Inflammatory macrophage treated with lipopolysaccharide for 1 hour (primary cell): ENCODE data around the gene PITX3.

Experiments
- DNase-seq, 2 donors: peaks; one replicate each; pipeline ENCODE4 v3.0.0-alpha.2; 2020 to 2022

The PITX3 gene

GRCh38 chr10:102241444-102242117 is at the start of gene PITX3:
Gene PITX3 (minus strand): TSS chr10:102241512. CDS start chr10:102232080, 9,432 bp downstream.
- DNase-seq: peak; percentile 89 to 94

GRCh38 chr10:102289840-102290239 is 48.5 kb upstream of the PITX3 start:
- DNase-seq: no peak

DNA sequence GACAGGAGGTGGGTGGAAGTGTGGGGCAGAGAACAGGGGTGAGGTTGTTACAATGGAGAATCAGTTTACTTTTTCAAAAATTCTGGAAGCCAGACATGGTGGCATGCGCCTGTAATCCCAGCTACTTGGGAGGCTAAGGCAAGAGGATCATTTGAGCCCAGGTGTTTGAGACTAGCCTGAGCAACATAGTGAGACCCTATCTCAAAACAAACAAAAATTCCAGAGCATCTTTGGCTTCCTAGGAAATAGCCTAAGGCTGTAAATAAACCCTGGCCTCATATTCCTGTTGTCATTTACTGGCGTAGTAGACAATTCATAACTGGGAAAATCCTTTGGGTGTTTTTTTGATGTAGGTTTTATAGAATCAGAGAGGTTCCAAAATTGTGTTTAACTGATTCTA is 48.0 kb upstream of the PITX3 start:
- DNase-seq: no peak

- DNase-seq: no peak
Measured at GRCh38 chr10:102287991-102288390, 46.7 kb upstream of the PITX3 start.

GRCh38 chr10:102287538-102287937 is 46.2 kb upstream of the PITX3 start:
- DNase-seq: no peak

GRCh38 chr10:102286216-102286615 is 44.9 kb upstream of the PITX3 start:
- DNase-seq: no peak

DNA sequence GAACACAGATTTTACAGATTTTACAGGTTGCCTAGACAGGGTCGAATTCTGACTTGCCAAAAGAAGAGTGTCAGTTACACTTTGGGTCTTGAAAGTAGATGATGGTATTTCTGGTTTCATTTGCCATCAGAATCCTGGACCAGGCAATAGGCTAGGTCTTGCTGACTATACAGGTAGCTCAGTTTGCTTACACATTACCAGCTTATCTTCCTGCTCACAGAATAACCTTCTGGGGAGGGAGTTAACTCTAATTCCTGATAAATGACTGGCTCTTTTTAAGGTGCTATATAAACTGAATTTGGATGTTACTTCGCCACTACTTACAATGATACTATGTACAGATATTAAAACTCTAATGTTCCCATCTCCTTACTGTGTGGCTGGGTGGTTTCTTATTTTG is 43.8 kb upstream of the PITX3 start:
- DNase-seq: no peak

- no peak for DNase-seq
Measured at GRCh38 chr10:102284531-102284930, 43.2 kb upstream of the PITX3 start.

GRCh38 chr10:102283890-102284289 is 42.6 kb upstream of the PITX3 start:
- DNase-seq: no peak

DNA sequence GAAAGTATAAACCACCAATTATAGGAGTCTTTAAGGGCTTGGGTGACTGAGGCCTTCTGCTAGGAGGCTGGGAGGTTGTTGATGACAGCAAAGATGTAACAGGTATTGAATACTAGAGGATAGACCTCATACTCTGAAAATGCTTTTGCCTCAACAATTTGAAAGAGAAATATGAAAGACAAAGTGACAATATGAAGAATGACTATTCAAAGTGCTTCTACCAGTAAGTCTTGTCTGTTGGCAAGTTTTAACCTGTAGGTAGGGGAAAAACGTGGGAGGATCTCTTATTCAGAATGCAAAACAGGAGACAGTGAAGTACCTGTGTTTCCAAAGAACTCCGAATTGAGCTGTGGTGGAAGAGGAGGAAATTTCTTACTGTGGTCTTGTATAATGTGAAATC is 42.2 kb upstream of the PITX3 start:
- no peak for DNase-seq

DNA sequence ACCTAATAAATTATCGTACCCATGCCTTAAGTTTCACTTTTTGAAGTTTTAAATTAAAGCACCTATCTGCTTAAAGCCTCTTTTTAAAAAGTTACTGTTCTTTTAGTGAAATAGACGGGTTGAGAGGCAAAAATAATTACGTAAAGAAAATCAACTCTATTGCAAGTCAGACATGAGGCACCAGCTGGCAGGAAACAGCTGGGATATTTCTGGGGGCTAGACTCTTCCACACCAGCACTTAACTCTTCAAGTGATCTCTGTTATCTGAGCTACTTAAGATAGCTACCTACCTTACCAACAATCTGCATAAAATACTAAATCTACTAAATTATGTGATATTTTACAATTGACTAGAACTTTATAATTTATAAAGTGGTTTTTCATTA is 39.8 kb upstream of the PITX3 start:
- no peak for DNase-seq

GRCh38 chr10:102280397-102281101 is 39.2 kb upstream of the PITX3 start:
- peak; percentile 4 to 12 for DNase-seq

DNA sequence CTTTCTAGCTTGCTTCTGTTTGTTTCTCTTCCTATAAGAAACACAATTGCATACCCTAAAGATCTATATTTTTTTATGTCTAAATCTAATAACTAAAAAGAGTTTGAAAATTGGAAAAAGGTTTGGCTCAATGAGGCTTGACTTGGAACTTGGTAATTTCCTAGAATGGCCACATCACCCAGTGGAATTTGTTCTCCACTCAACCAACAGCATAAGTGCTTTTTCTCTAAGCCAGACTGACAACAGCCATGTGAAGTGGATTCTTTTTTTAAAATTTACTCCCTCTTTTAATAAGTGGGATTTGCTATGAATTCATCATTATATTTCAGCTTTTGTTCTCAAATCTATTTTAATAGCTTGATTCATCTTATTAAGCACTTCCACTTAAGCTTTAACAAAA is 37.8 kb upstream of the PITX3 start:
- no peak for DNase-seq

DNA sequence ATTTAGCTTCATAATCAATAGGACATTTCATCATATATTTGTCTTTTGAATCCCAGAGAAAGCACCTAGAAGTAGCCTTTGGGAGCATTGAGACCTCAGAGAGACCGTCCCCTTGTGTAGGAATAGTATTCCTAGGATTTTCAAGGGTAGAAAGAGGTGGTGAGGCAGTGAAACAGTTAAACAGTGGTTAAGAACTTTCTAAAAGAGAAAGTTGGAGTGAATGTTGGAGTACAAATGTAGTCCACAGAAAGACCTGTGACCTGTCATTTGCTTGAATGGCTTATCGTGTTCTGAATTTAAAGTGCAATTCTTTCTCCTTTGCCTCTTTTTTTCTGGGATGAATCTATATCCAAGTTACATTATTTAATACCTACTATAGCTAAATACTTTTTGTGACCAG is 34.0 kb upstream of the PITX3 start:
- DNase-seq: no peak

- no peak for DNase-seq
Measured at GRCh38 chr10:102274062-102274461, 32.8 kb upstream of the PITX3 start.

DNA sequence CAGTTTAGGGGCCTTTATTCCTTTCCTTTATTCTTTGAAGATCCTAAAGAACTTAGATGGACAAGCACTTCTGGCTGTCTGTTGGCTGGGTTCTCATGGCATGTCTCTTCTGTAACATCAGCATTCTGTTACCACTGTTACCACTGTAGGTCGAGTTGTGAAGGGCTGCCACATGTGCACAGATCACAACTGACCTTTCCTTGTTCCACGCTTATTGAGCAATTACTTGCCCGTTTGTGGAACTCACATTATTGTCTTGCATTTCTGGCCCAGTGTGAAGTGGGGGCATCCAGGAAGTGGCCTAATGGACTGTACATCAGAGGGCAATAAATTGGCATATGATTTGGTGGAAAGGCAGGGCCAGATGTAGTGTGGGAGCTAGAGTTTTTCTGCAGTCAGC is 27.7 kb upstream of the PITX3 start:
- peak; percentile 9 to 12 for DNase-seq

DNA sequence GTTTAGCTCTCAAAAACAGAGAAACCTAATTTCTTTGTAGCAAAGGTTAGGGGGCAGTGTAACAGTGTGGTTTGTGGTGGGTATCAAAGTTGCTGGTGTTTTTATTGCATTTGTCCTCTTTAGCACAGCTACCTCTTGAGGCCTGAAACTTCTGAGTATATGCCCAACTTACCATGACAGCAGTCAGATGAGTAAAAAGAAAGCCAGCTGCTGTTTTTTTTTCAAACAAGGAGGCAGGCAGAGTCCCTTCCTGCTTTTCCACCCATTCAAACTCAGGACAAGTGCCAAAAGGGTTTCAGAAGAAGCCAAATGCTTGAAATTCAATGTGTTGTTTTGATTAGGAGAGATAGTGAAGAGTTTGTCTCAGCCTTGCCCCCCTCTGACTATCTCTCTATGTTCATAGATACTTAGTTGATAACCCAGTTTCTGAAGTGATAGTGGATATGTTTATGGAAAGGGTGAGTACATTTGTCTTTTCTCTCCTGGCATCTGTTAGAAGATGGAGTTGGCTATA is 27.1 kb upstream of the PITX3 start:
- DNase-seq: no peak

DNA sequence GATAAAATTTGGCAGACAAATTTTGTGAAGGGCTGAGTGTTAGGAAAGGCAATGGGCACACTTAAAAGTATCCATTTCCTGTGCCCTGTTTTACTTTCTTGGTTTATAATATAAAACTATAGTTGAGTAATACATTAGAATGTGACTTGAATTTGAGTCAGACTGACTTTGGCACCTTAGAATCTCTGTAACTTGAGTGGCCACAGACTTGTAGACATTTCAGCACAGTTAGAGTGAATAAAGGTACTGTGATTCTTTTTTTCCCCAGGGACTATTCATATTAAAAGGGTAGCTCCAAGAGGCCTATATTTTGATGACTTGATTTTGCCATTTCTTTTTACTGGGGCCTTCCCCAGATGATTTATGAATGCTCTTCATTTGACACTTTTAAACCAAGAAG is 26.4 kb upstream of the PITX3 start:
- no peak for DNase-seq

- DNase-seq: no peak
Measured at GRCh38 chr10:102266670-102267069, 25.4 kb upstream of the PITX3 start.

DNA sequence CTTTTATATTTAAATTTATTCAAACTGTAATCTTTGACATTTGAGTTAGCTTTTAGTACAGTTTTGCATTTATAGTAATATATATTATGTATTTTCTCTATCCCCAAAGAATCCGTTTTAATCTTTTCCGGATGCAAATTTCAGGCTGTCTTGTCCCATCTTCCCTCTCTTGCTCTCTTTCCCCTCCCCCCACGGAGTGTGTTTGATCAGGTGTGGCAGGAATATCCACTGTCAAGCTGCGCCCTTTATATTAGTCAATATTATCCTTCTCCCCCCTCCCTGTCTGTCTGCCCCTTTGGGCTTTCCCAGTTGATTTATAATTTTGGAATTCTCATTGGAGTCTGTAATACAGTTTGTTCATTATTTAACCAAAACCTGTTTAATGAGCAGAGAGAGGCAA is 23.1 kb upstream of the PITX3 start:
- DNase-seq: no peak

GRCh38 chr10:102262744-102263370 is 21.5 kb upstream of the PITX3 start:
- no peak for DNase-seq

DNA sequence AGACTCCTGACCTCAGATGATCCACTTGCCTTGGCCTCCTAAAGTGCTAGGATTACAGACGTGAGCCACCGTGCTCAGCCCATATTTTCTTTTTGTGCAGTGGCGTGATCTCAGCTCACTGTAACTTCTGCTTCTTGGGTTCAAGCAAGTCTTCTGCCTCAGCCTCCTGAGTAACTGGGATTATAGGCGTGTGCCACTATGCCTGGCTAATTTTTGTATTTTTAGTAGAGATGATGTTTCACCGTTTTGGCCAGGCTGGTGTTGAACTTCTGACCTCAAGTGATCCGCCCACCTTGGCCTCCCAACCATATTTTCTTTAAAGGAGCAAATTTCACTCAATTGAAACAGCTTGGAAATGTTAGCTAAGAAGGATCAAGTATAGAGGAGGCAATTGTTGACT is 20.5 kb upstream of the PITX3 start:
- DNase-seq: no peak

- DNase-seq: no peak
Measured at GRCh38 chr10:102261196-102261595, 19.9 kb upstream of the PITX3 start.

DNA sequence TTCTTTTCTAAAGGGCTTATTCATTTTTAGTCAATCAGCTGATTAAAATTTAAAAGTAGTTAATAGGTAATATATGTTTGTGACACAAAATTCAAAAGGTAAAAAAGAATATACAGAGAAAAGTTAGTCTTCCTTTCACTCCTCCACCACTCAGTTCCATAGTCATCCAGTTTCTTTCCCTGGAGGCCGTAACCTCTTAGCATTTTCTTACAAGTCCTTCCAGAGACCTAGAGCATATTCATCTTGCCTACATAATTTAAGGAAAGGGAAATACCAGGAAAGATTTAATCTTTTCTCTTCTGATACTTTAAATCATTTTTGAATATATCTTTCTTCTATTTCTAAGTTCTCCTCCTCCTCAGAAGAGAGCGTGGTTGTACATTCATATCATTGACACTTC is 14.1 kb upstream of the PITX3 start:
- no peak for DNase-seq
